ENCODE data around the gene CCDC183. TPM values are rescaled to one million over a fixed set of nuclear protein-coding genes. Genes with fewer than 3 reads are reported as not detected.
A peak's percentile ranks its signal among the peaks of the same experiment; 100 is the strongest.

The CCDC183 gene
- total RNA-seq, 1 experiment from 2014 or later, result 1.1 TPM

DNA sequence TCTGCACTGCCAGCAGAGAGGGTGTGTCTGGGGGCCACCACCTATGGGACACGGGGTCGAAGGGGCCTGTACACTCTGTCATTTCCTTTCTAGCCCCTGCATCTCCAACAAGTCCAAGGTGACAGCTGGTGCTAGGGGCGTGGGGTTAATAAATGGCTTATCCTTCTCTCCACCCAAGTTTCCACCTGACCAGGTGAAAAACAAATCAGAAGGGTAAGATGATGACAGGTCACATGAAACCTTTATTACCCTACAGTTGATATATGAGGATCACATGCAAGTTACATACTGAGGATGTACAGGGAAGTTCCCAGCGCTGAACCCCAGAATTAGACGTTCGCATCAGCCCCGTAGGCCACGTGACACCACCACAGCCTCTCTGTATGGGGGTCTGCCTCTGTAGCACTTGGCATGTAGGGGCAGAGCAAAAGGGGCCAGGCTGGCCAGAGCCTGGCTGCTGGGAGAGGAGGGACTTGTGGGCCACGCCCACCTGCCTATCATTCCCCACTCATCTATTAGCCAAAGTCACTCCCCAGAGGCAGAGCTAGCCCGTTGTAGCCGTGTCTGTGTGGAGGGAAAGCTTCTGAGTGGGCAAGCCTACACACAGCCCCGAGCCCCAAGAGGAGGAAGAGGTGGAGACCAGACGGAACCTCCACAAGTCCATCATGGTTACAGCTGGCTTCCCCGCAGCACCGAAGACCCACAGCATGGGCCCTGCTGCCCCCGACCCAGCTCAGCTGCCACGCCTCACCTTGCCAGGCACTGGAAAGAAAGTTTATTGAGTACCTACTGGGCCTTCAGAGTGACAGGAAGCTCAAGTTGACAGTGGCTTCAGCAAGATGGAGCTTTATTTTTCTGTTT is 2.8 kb upstream of the CCDC183 start:
- H3K4me1 ChIP-seq (ENCODE audit: insufficient read depth, low read length), result no peaks in the 10 kb centered on the region
- no peak overlapping the region; a peak in 1 of 7 replicates for H3K27ac Mint-ChIP-seq

More for the DNA sequence above, 2.8 kb upstream of the CCDC183 start:
- Histone ChIP-seq H3K79me2 (ENCODE audit: insufficient read depth, low read length) (no peaks in the 10 kb centered on the region), H3K27me3 (ENCODE audit: insufficient read depth, low read length) (no peaks in the 10 kb centered on the region), H3K14ac (ENCODE audit: insufficient read depth, low read length) (no peak overlapping the region), H2BK5ac (ENCODE audit: insufficient read length, low read length) (no peak overlapping the region), H4K91ac (ENCODE audit: insufficient read length, low read depth, low read length) (no peak overlapping the region), H2AK5ac (ENCODE audit: insufficient read length, low read length) (no peak overlapping the region), H3K23ac (ENCODE audit: insufficient read length, low read depth, low read length) (no peak overlapping the region), H3K9ac (ENCODE audit: extremely low read depth, insufficient read length, low read length) (no peak overlapping the region), H3K18ac (ENCODE audit: insufficient read length, low read depth, low read length) (no peak overlapping the region), H3K4ac (ENCODE audit: low read depth, low read length) (no peak overlapping the region), H2AFZ (ENCODE audit: low read length) (no peak overlapping the region), H3K4me2 (ENCODE audit: insufficient read depth, insufficient read length, low read length) (no peak overlapping the region), H2BK120ac (ENCODE audit: low read depth, low read length, poor library complexity, severe bottlenecking) (no peak overlapping the region), H3K56ac (ENCODE audit: insufficient read length, low read depth, low read length) (no peak overlapping the region), H4K20me1 (ENCODE audit: control insufficient read depth, insufficient read depth, insufficient read length) (no peaks in the 10 kb centered on the region), H3T11ph (ENCODE audit: low read length) (no peak overlapping the region), H3K27ac (ENCODE audit: insufficient read length, low read depth, low read length) (no peak overlapping the region), H2BK15ac (ENCODE audit: low read depth, low read length) (no peak overlapping the region), H2BK20ac (ENCODE audit: low read depth, low read length, poor library complexity, severe bottlenecking) (no peak overlapping the region), H3K9me3 (ENCODE audit: control insufficient read depth, low read depth, low read length) (no peaks in the 10 kb centered on the region), H2BK12ac (ENCODE audit: insufficient read length, low read depth, low read length) (no peak overlapping the region), H4K8ac (replicated peaks; ENCODE audit: insufficient read length, low read depth, low read length) (no peak overlapping the region), H3K23me2 (ENCODE audit: insufficient read length, low read depth, low read length, poor library complexity, severe bottlenecking) (no peaks in the 10 kb centered on the region), H4K5ac (ENCODE audit: insufficient read length, low read depth, low read length) (no peak overlapping the region), H3K79me1 (ENCODE audit: insufficient read depth, low read depth, low read length, poor library complexity, severe bottlenecking) (no peaks in the 10 kb centered on the region)
- peaks cover 0 to 8% (median 1%) of the 10 kb centered on the region in 3 experiments; a peak in 3 of 7 replicates for H3K36me3 Mint-ChIP-seq (ENCODE audit: insufficient read depth in 1 of 3, low read depth in 3 of 3)
- TF ChIP-seq, protein P1, sequence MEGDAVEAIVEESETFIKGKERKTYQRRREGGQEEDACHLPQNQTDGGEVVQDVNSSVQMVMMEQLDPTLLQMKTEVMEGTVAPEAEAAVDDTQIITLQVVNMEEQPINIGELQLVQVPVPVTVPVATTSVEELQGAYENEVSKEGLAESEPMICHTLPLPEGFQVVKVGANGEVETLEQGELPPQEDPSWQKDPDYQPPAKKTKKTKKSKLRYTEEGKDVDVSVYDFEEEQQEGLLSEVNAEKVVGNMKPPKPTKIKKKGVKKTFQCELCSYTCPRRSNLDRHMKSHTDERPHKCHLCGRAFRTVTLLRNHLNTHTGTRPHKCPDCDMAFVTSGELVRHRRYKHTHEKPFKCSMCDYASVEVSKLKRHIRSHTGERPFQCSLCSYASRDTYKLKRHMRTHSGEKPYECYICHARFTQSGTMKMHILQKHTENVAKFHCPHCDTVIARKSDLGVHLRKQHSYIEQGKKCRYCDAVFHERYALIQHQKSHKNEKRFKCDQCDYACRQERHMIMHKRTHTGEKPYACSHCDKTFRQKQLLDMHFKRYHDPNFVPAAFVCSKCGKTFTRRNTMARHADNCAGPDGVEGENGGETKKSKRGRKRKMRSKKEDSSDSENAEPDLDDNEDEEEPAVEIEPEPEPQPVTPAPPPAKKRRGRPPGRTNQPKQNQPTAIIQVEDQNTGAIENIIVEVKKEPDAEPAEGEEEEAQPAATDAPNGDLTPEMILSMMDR (conservative IDR thresholded peaks at IDR 0.05), result no peak
- peak; percentile 56 for DNase-seq
- H3K4me3 Mint-ChIP-seq, result peak overlapping the region in 1 of 2 experiments; percentile 31; a peak in 1 of 5 replicates
- H3K4me1 Mint-ChIP-seq, result peaks cover 17 to 32% of the 10 kb centered on the region in 2 experiments
- peaks cover 30% of the 10 kb centered on the region for H3K27me3 Mint-ChIP-seq (ENCODE audit: low read depth)
- no peaks in the 10 kb centered on the region for H3K9me3 Mint-ChIP-seq
- WGBS (ENCODE audit: extremely low coverage, insufficient read length, low lambda C conversion rate), result no CpG with 5 or more reads among the region's 17 CpGs
